Measurements from ENCODE around the gene GPD1.

DNA sequence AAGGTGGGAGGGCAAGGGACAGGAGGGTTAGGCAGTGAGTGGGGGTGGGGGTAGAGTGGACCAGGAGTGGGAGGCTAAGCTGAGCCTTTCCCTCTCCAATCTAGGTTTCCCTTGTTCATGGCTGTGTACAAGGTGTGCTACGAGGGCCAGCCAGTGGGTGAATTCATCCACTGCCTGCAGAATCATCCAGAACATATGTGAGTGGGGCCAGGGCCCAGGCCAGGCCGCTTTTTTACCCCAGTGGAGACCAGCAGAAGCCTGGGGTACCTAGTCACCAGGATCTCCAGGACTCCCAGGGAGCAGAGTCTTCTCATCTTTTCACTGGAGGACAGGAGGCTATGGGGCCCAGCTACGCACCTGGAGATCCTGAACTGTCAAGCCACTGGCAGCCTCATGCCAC lies 5.5 kb downstream of the GPD1 start:
- TF ChIP-seq, protein P1, sequence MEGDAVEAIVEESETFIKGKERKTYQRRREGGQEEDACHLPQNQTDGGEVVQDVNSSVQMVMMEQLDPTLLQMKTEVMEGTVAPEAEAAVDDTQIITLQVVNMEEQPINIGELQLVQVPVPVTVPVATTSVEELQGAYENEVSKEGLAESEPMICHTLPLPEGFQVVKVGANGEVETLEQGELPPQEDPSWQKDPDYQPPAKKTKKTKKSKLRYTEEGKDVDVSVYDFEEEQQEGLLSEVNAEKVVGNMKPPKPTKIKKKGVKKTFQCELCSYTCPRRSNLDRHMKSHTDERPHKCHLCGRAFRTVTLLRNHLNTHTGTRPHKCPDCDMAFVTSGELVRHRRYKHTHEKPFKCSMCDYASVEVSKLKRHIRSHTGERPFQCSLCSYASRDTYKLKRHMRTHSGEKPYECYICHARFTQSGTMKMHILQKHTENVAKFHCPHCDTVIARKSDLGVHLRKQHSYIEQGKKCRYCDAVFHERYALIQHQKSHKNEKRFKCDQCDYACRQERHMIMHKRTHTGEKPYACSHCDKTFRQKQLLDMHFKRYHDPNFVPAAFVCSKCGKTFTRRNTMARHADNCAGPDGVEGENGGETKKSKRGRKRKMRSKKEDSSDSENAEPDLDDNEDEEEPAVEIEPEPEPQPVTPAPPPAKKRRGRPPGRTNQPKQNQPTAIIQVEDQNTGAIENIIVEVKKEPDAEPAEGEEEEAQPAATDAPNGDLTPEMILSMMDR (IDR thresholded peaks at IDR 0.05), result no peak
- no peak for TF ChIP-seq POLR2A (IDR thresholded peaks at IDR 0.05)
